IPS DF 6.9 (cell line): ENCODE results near the gene PXT1.
"Not testable (repeated sequence)": the region's sequence is repeated elsewhere in the genome, so short reads cannot be mapped to it uniquely, and the experiment has no call there.

Source experiments
- DNase-seq: peaks from one replicate; pipeline ENCODE4 v3.0.0-alpha.2; 2013; ENCODE audit warnings: low read depth, low spot score
- H3K27ac ChIP-seq: one replicate; pipeline ENCODE4 v1.5.1; 2013; ENCODE audit warnings: low read length, control low read depth
- H3K27me3 ChIP-seq: 2 replicates; pipeline ENCODE4 v1.6.1; 2013; ENCODE audit warnings: mild to moderate bottlenecking, low read length; ENCODE audit not compliant: control insufficient read depth, insufficient read depth
- H3K36me3 ChIP-seq: 2 replicates; pipeline ENCODE4 v1.6.1; 2013; ENCODE audit warnings: low read length; ENCODE audit not compliant: control insufficient read depth, insufficient read depth
- H3K4me1 ChIP-seq: 2 replicates; pipeline ENCODE4 v1.6.1; 2013; ENCODE audit warnings: low read length; ENCODE audit not compliant: control insufficient read depth, insufficient read depth
- H3K4me3 ChIP-seq: 2 replicates; pipeline ENCODE4 v1.5.1; 2013; ENCODE audit warnings: mild to moderate bottlenecking, low read length
- H3K9me3 ChIP-seq: 2 replicates; pipeline ENCODE4 v1.6.1; 2013; ENCODE audit warnings: low read length, inconsistent platforms; ENCODE audit not compliant: control insufficient read depth, insufficient read depth
- WGBS: extraction: QIAGEN DNeasy Blood & Tissue Kit; methylation state at CpG from one replicate; pipeline ENCODE4 v1.1.7; 2013; ENCODE audit warnings: mixed read lengths, missing lambda C conversion rate; ENCODE audit not compliant: insufficient read length, insufficient coverage; 5-methylcytosine and 5-hydroxymethylcytosine counted together

PXT1 gene

GRCh38 chr6:36469946-36470345 is 27.3 kb upstream of the PXT1 start:
- WGBS = no CpG with 5 or more reads among the region's 3 CpGs
- DNase-seq = no peak
- Histone ChIP-seq H3K4me3 (no peak overlapping the region), H3K4me1 (no peaks in the 10 kb centered on the region), H3K36me3 (peaks cover 3% of the 10 kb centered on the region; the same call in 1 of the 2 replicates), H3K9me3 (no peaks in the 10 kb centered on the region), H3K27me3 (no peaks in the 10 kb centered on the region), H3K27ac (no peak overlapping the region)

- WGBS = no CpG with 5 or more reads among the region's 6 CpGs
- Histone ChIP-seq H3K9me3 (no peaks in the 10 kb centered on the region), H3K27ac (no peak overlapping the region), H3K36me3 (no peaks in the 10 kb centered on the region), H3K4me3 (no peak overlapping the region), H3K4me1 (no peaks in the 10 kb centered on the region), H3K27me3 (no peaks in the 10 kb centered on the region)
- no peak for DNase-seq
Observed at GRCh38 chr6:36469148-36469661, 26.6 kb upstream of the PXT1 start.

DNA sequence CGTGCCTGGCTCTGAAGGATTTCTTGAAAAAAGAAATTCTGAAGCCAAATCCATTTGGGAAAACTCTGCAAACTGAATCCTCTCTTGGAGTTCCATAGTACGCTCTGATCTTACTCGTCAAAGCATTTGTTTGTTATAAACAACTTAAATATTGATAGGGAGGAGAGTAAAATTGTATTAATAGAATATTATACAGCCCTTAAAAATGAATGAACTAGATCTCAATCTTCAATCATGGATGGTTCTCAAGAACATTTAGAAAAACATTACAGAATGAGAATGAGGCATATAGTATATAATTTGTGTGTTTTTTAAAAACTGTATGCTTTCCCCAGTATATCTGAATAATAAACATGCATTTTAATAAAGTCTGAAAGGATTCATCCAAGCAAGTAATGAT is 25.0 kb upstream of the PXT1 start:
- Histone ChIP-seq H3K27ac (no peak overlapping the region), H3K9me3 (no peaks in the 10 kb centered on the region), H3K4me3 (no peak overlapping the region), H3K36me3 (no peaks in the 10 kb centered on the region), H3K27me3 (no peaks in the 10 kb centered on the region), H3K4me1 (0 out of 2 replicates have a peak, but pooled peaks cover 1% of the 10 kb centered on the region)
- DNase-seq = no peak
- no CpG with 5 or more reads among the region's 3 CpGs for WGBS

GRCh38 chr6:36464233-36464632 is 21.6 kb upstream of the PXT1 start:
- 0 out of 2 replicates have a peak, but pooled peaks cover 1% of the 10 kb centered on the region for H3K4me1 ChIP-seq
- no peaks in the 10 kb centered on the region for H3K9me3 ChIP-seq
- no peak overlapping the region for H3K4me3 ChIP-seq
- H3K36me3 ChIP-seq = no peaks in the 10 kb centered on the region
- WGBS = no CpG with 5 or more reads among the region's 1 CpG
- DNase-seq = no peak
- no peaks in the 10 kb centered on the region for H3K27me3 ChIP-seq
- no peak overlapping the region for H3K27ac ChIP-seq

DNA sequence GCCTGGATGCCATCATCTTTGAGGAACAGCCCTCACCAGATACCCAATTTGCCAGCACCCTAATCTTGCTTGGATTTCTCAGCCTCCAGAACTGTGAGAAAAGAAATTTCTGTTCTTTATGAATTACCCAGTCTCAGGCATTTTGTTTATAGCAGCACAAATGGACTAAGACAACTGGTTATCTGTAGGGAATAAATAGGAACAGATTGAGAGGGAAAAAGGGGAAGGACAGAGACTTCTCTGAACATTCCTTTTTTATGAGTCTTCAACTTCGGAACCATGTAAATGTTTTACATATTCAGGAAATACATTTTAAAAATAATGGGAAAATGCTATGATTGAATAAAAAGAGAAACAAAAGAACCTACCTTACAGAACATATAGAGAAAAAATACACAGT is 21.0 kb upstream of the PXT1 start:
- Histone ChIP-seq H3K27me3 (no peaks in the 10 kb centered on the region), H3K4me3 (no peak overlapping the region), H3K36me3 (no peaks in the 10 kb centered on the region), H3K9me3 (no peaks in the 10 kb centered on the region), H3K4me1 (0 out of 2 replicates have a peak, but pooled peaks cover 1% of the 10 kb centered on the region), H3K27ac (no peak overlapping the region)
- no peak for DNase-seq
- no CpG with 5 or more reads among the region's 1 CpG for WGBS

- DNase-seq = no peak
- H3K27ac ChIP-seq = no peak overlapping the region
- 0 out of 2 replicates have a peak, but pooled peaks cover 1% of the 10 kb centered on the region for H3K4me1 ChIP-seq
- WGBS = no CpG with 5 or more reads among the region's 3 CpGs
- H3K4me3 ChIP-seq = no peak overlapping the region
- H3K27me3 ChIP-seq = no peaks in the 10 kb centered on the region
- no peaks in the 10 kb centered on the region for H3K36me3 ChIP-seq
- H3K9me3 ChIP-seq = no peaks in the 10 kb centered on the region
Observed at GRCh38 chr6:36461646-36462045, 19.0 kb upstream of the PXT1 start.

DNA sequence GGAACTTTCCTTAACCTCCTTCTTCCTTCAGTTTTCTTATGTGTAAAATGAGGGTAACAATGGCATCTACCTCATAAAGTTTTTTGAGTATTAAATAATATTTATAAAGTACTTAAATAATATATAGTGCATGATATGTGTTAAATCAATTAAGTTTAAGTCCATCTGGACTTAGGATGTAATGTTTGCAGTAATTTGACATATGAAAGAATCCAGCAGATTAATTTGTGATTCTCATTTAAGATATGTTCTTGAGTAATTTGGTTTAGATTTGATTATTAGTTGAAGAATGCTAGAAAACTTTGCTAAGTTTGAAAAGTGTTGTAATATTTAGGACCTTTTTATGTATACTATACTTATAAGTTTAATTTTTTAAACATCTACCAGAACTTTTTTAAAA is 18.3 kb upstream of the PXT1 start:
- Histone ChIP-seq H3K9me3 (no peaks in the 10 kb centered on the region), H3K4me3 (no peak overlapping the region), H3K4me1 (0 out of 2 replicates have a peak, but pooled peaks cover 1% of the 10 kb centered on the region), H3K27me3 (no peaks in the 10 kb centered on the region), H3K27ac (no peak overlapping the region), H3K36me3 (no peaks in the 10 kb centered on the region)
- no peak for DNase-seq

- no peaks in the 10 kb centered on the region for H3K27me3 ChIP-seq
- no peak overlapping the region for H3K27ac ChIP-seq
- H3K4me3 ChIP-seq = no peak overlapping the region
- 0 out of 2 replicates have a peak, but pooled peaks cover 1% of the 10 kb centered on the region for H3K4me1 ChIP-seq
- no peaks in the 10 kb centered on the region for H3K9me3 ChIP-seq
- H3K36me3 ChIP-seq = no peaks in the 10 kb centered on the region
- DNase-seq = no peak
Observed at GRCh38 chr6:36459501-36459900, 16.8 kb upstream of the PXT1 start.

- Histone ChIP-seq H3K4me1 (no peaks in the 10 kb centered on the region), H3K36me3 (no peaks in the 10 kb centered on the region), H3K27me3 (no peaks in the 10 kb centered on the region), H3K27ac (no peak overlapping the region), H3K9me3 (no peaks in the 10 kb centered on the region), H3K4me3 (no peak overlapping the region)
- no peak for DNase-seq
- WGBS = no CpG with 5 or more reads among the region's 3 CpGs
Observed at GRCh38 chr6:36455486-36456027, 12.9 kb upstream of the PXT1 start.

- not testable (repeated sequence) for H3K27me3 ChIP-seq, H3K27ac ChIP-seq, H3K36me3 ChIP-seq, DNase-seq, H3K4me1 ChIP-seq, H3K9me3 ChIP-seq, H3K4me3 ChIP-seq
- no CpG with 5 or more reads among the region's 8 CpGs for WGBS
Observed at GRCh38 chr6:36452897-36453296, 10.2 kb upstream of the PXT1 start.

DNA sequence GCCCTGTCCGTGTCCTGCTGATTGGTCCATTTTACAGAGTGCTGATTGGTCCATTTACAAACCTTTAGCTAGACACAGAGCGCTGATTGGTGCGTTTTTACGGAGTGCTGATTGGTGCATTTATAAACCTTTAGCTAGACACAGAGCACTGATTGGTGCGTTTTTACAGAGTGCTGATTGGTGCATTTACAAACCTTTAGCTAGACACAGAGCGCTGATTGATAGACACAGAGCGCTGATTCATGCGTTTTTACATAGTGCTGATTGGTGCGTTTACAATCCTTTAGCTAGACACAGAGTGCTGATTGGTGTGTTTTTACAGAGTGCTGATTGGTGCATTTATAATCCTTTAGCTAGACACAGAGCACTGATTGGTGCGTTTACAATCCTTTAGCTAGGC is 6.5 kb upstream of the PXT1 start:
- no CpG with 5 or more reads among the region's 10 CpGs for WGBS
- DNase-seq, H3K36me3 ChIP-seq, H3K4me1 ChIP-seq, H3K27me3 ChIP-seq, H3K9me3 ChIP-seq, H3K4me3 ChIP-seq, H3K27ac ChIP-seq: not testable (repeated sequence)
